Stomach (tissue), 4 donors: ENCODE results near the gene FBXO46.

Source experiments
- EP300 ChIP-seq: sonication (generic); formaldehyde crosslinking; IDR thresholded peaks from one replicate; pipeline ENCODE4 v1.6.1; 2017; ENCODE audit warnings: antibody characterized with exemption
- POLR2A ChIP-seq, 4 donors: fragments of 450-650 bp; IDR thresholded peaks; one replicate each; pipeline ENCODE4 v1.6.1; 2016; ENCODE audit warnings: antibody characterized with exemption in 4 of 4, control low read depth in 2 of 4, mild to moderate bottlenecking in 1 of 4, moderate library complexity in 1 of 4
- TF ChIP-seq, protein P1 (sequence below), 7 experiments: fragments of 450-650 bp in 4 of 7; fragments of 200-600 bp in 3 of 7; sonication (generic) in 3 of 7; IDR thresholded peaks; one replicate each; pipeline ENCODE4 v1.5.1; 2016 to 2019; ENCODE audit warnings: antibody characterized with exemption in 7 of 7, control low read depth in 2 of 7, mild to moderate bottlenecking in 1 of 7

DNA sequence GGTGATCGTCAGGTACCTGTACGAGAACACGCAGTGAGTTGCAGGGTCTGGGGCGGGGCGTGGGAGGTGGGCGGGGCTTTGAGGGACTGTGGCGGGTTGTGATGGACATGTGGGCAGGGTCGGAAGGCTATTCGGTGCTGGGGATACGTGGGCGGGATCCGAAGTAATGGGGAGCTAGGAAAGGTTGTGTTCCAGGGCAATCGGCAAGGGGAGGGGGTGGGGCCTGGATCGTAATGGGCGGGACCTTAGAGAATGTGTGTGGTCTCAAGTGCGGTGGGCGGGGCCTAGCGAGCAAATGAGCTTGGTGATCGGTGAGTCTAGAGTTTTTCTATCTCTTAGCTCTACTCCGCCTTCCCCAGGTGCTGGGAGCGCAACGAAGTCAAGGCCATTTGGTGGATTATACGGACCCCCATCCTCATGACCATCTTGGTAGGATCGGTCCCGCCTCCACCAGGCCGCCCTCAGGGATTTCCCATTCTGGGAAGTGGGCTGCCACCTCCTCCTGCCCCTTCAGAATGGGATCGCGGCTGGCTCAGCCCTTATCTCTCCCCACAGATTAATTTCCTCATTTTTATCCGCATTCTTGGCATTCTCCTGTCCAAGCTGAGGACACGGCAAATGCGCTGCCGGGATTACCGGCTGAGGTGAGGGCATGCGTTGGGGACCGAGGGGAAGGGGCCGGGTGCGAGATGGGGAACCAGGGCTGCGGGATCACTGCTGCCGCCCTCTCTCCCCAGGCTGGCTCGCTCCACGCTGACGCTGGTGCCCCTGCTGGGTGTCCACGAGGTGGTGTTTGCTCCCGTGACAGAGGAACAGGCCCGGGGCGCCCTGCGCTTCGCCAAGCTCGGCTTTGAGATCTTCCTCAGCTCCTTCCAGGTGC, 53.1 kb downstream of the FBXO46 start:
- TF ChIP-seq, protein P1, sequence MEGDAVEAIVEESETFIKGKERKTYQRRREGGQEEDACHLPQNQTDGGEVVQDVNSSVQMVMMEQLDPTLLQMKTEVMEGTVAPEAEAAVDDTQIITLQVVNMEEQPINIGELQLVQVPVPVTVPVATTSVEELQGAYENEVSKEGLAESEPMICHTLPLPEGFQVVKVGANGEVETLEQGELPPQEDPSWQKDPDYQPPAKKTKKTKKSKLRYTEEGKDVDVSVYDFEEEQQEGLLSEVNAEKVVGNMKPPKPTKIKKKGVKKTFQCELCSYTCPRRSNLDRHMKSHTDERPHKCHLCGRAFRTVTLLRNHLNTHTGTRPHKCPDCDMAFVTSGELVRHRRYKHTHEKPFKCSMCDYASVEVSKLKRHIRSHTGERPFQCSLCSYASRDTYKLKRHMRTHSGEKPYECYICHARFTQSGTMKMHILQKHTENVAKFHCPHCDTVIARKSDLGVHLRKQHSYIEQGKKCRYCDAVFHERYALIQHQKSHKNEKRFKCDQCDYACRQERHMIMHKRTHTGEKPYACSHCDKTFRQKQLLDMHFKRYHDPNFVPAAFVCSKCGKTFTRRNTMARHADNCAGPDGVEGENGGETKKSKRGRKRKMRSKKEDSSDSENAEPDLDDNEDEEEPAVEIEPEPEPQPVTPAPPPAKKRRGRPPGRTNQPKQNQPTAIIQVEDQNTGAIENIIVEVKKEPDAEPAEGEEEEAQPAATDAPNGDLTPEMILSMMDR (IDR thresholded peaks at IDR 0.05) = no peak
- no peak for TF ChIP-seq EP300
- no peak for TF ChIP-seq POLR2A (IDR thresholded peaks at IDR 0.05)
